GM10248 (cell line): Measurements from ENCODE around the gene AACS.

ENCODE experiments used
- CTCF ChIA-PET: fragments of 300-600 bp; sonication (Branson Sonifier 250); formaldehyde crosslinking; extraction: SDS; loops from one replicate; lab custom pipeline; 2021; ENCODE audit warnings: antibody characterized with exemption; lab: Yijun Ruan, JAX
- POLR2A ChIA-PET: fragments of 350-650 bp; sonication (Branson Sonifier 250); formaldehyde crosslinking; extraction: SDS; loops from one replicate; lab custom pipeline; 2020; ENCODE audit warnings: antibody characterized with exemption; lab: Yijun Ruan, JAX
- DNase-seq: peaks from one replicate; pipeline ENCODE4 v3.0.0; 2012; ENCODE audit errors: extremely low spot score
- TF ChIP-seq, protein P1 (sequence below): IDR thresholded peaks from 2 replicates; pipeline ENCODE4 v1.5.1; 2012; ENCODE audit warnings: mild to moderate bottlenecking, low read depth; ENCODE audit errors: extremely low read depth, missing control alignments, control extremely low read depth

The AACS gene

GRCh38 chr12:125032466-125033152 is 32.6 kb upstream of the AACS start:
- POLR2A ChIA-PET, result no interaction called here

GRCh38 chr12:125033288-125033687 is 31.9 kb upstream of the AACS start:
- POLR2A ChIA-PET, result no interaction called here
- DNase-seq, result no peak
- TF ChIP-seq, protein P1, sequence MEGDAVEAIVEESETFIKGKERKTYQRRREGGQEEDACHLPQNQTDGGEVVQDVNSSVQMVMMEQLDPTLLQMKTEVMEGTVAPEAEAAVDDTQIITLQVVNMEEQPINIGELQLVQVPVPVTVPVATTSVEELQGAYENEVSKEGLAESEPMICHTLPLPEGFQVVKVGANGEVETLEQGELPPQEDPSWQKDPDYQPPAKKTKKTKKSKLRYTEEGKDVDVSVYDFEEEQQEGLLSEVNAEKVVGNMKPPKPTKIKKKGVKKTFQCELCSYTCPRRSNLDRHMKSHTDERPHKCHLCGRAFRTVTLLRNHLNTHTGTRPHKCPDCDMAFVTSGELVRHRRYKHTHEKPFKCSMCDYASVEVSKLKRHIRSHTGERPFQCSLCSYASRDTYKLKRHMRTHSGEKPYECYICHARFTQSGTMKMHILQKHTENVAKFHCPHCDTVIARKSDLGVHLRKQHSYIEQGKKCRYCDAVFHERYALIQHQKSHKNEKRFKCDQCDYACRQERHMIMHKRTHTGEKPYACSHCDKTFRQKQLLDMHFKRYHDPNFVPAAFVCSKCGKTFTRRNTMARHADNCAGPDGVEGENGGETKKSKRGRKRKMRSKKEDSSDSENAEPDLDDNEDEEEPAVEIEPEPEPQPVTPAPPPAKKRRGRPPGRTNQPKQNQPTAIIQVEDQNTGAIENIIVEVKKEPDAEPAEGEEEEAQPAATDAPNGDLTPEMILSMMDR, result no peak
- CTCF ChIA-PET, result no interaction called here

More at GRCh38 chr12:125032466-125033152, 32.6 kb upstream of the AACS start:
- TF ChIP-seq, protein P1, result no peak
- CTCF ChIA-PET, result interaction anchor here (0.6 kb wide), 1 partner anchor 150 kb away, joined by 3 read pairs; no protein-coding TSS in a partner anchor
- no peak for DNase-seq

DNA sequence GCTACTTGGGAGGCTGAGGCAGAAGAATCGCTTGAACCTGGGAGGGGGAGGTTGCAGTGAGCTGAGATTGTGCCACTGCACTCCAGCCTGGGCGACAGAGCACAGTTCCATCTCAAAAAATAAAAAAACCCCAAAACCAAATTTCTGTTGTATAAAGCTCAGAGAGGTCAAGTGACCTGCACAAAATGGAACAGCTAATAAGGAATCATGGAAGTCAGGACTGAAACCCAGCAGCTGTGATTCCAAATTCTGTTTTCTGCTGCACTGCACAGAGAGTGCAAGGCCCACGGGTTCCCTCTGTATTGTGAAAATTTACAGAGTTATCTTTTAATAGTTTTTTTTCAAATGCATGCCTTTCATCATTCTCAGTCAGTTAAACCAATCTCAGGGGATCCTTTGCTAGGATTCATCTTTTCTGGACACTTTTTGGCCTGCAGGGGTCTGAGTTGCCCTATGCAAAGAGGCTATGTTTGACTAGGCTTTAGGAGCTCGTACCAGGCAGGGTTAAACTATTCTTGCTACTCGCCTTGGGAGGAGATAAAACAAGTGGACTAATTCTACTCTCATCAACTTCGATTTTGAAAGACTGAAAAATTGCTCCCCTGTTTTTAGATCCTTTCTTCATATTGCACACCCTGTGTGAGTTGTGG is 26.1 kb upstream of the AACS start:
- ChIA-PET CTCF (interaction anchor here (1.3 kb wide), 1 partner anchor 10 kb away, joined by 3 read pairs; no protein-coding TSS in a partner anchor), POLR2A (no interaction called here)
- TF ChIP-seq, protein P1, result no peak
- no peak for DNase-seq

GRCh38 chr12:125049093-125049458 is 16.2 kb upstream of the AACS start:
- CTCF ChIA-PET, result interaction anchor here (0.8 to 1.6 kb wide), 5 partner anchors 10 to 30 kb away, joined by 3 to 4 read pairs (median 3); no protein-coding TSS in a partner anchor
- TF ChIP-seq, protein P1, result no peak
- DNase-seq, result no peak
- POLR2A ChIA-PET, result interaction anchor here (0.6 to 1.0 kb wide), 2 partner anchors 27 to 54 kb away, joined by 4 to 7 read pairs; no protein-coding TSS in a partner anchor

DNA sequence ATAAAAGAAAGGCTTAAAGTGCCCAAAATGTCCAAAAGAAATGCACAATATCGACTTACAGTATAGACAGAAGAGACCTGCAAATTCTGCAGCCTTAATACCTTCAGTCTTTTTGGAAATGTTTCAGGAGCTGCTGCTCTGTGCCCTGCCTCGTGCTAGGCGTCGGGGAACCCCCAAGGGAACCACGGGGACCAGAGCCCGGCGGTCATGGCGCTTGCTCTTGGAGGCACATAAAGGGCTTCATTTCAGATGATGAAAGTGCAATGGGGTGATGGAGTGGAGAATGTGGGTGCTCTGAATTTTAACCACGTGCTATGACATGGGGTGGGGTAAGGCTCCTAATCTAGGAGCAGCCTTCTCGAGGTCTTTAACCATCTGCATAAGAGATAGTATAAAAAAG is 14.8 kb upstream of the AACS start:
- TF ChIP-seq, protein P1, result no peak
- POLR2A ChIA-PET, result no interaction called here
- CTCF ChIA-PET, result interaction anchor here (1.2 to 1.6 kb wide), 2 partner anchors 11 to 31 kb away, joined by 3 to 4 read pairs; no protein-coding TSS in a partner anchor

DNA sequence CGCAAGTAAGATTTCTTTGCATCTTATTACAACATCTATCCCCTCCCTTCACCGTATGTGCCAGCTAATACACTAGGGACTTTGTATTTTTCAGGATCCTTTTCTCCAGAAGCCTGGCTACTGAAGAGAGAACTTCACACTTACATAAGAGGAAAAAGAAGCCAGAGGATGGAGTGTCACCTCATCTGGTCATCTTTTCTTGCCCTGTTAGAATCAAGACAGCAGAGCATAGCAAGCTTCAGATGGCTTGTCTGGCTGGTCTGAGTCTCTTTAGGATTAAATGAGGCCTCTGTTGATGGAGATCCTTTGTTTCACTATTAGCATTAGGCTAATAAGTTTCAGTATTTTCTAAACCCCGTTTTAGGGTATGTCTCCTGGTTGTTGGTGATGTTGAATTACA is 14.4 kb upstream of the AACS start:
- ChIA-PET POLR2A (no interaction called here), CTCF (no interaction called here)
- TF ChIP-seq, protein P1, result no peak
- DNase-seq, result no peak

More for the DNA sequence above, 14.8 kb upstream of the AACS start:
- no peak for DNase-seq
